ENCODE data around the gene TBC1D10A. TPM values are rescaled to one million over a fixed set of nuclear protein-coding genes. Genes with fewer than 3 reads are reported as not detected.

Gene TBC1D10A
- total RNA-seq, 1 experiment from 2014 or later: 11.1 TPM

DNA sequence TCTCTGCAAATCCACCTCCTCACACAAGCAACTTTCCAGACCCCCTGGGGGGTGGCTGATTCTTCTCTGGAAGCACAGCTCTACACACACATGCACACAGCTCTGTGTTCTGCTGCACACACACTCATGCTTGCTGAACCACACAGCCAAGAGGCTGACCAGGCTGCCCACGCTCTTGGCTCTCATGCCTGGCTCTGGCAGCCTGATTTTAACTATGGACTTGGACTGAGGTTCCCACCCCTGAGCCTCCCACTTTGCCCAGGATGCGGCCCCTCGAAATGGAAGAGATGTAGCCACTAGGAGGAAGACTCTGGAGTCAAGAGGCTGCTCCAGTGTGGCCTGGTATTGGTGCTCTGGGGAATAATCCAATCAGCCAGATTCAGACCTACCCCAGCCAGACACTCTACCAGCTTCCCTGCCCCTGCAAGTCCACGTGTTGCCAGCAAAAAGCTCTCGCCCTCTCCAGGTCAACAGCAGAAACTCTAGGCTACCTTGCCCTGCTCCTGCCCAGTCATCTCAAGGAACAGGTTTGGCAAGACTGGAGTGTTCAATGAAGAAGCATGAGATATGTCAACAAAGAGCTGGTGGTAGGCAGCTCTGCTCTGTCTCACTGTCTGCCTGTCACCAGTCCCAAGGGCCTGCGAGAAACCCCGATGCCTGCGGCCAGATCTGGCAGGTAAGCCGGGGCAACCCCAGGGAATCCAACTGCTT is 28.6 kb downstream of the TBC1D10A start:
- H3K9me3 Mint-ChIP-seq: no peaks in the 10 kb centered on the region
- no peaks in the 10 kb centered on the region for H3K27me3 Mint-ChIP-seq (ENCODE audit: low read depth)
- no peak overlapping the region for H3K27ac Mint-ChIP-seq
- no peak overlapping the region for H3K4me3 Mint-ChIP-seq
- no peak for DNase-seq (ENCODE audit: low spot score)
- ChIA-PET POLR2A (interaction anchor here (0.8 kb wide), 1 partner anchor 8 kb away, joined by 4 read pairs; the partner anchor contains the start of gene CASTOR1), CTCF (interaction anchor here (1.1 to 7.9 kb wide), 3 partner anchors 9 to 35 kb away, joined by 3 to 57 read pairs (median 7); partner anchors contain the start of genes CASTOR1 and TBC1D10A)
- H3K36me3 Mint-ChIP-seq: no peaks in the 10 kb centered on the region; the same call in 1 of the 2 replicates
- no peak for TF ChIP-seq ZNF219 (CRISPR knock-in tag; IDR thresholded peaks at IDR 0.05; ENCODE audit: borderline replicate concordance)
- TF ChIP-seq, protein P1, sequence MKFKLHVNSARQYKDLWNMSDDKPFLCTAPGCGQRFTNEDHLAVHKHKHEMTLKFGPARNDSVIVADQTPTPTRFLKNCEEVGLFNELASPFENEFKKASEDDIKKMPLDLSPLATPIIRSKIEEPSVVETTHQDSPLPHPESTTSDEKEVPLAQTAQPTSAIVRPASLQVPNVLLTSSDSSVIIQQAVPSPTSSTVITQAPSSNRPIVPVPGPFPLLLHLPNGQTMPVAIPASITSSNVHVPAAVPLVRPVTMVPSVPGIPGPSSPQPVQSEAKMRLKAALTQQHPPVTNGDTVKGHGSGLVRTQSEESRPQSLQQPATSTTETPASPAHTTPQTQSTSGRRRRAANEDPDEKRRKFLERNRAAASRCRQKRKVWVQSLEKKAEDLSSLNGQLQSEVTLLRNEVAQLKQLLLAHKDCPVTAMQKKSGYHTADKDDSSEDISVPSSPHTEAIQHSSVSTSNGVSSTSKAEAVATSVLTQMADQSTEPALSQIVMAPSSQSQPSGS (CRISPR knock-in tag; IDR thresholded peaks at IDR 0.05; ENCODE audit: borderline replicate concordance, low read depth): no peak
- TF ChIP-seq, protein P2, sequence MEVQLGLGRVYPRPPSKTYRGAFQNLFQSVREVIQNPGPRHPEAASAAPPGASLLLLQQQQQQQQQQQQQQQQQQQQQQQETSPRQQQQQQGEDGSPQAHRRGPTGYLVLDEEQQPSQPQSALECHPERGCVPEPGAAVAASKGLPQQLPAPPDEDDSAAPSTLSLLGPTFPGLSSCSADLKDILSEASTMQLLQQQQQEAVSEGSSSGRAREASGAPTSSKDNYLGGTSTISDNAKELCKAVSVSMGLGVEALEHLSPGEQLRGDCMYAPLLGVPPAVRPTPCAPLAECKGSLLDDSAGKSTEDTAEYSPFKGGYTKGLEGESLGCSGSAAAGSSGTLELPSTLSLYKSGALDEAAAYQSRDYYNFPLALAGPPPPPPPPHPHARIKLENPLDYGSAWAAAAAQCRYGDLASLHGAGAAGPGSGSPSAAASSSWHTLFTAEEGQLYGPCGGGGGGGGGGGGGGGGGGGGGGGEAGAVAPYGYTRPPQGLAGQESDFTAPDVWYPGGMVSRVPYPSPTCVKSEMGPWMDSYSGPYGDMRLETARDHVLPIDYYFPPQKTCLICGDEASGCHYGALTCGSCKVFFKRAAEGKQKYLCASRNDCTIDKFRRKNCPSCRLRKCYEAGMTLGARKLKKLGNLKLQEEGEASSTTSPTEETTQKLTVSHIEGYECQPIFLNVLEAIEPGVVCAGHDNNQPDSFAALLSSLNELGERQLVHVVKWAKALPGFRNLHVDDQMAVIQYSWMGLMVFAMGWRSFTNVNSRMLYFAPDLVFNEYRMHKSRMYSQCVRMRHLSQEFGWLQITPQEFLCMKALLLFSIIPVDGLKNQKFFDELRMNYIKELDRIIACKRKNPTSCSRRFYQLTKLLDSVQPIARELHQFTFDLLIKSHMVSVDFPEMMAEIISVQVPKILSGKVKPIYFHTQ (CRISPR knock-in tag; IDR thresholded peaks at IDR 0.05): no peak
- no peak for TF ChIP-seq ELF4 (CRISPR knock-in tag; IDR thresholded peaks at IDR 0.05; ENCODE audit: low read depth)
- no peak for TF ChIP-seq ZNF232 (CRISPR knock-in tag; IDR thresholded peaks at IDR 0.05)
- no peak for TF ChIP-seq FOXP1 (CRISPR knock-in tag; IDR thresholded peaks at IDR 0.05; ENCODE audit: borderline replicate concordance)
- TF ChIP-seq, protein P3, sequence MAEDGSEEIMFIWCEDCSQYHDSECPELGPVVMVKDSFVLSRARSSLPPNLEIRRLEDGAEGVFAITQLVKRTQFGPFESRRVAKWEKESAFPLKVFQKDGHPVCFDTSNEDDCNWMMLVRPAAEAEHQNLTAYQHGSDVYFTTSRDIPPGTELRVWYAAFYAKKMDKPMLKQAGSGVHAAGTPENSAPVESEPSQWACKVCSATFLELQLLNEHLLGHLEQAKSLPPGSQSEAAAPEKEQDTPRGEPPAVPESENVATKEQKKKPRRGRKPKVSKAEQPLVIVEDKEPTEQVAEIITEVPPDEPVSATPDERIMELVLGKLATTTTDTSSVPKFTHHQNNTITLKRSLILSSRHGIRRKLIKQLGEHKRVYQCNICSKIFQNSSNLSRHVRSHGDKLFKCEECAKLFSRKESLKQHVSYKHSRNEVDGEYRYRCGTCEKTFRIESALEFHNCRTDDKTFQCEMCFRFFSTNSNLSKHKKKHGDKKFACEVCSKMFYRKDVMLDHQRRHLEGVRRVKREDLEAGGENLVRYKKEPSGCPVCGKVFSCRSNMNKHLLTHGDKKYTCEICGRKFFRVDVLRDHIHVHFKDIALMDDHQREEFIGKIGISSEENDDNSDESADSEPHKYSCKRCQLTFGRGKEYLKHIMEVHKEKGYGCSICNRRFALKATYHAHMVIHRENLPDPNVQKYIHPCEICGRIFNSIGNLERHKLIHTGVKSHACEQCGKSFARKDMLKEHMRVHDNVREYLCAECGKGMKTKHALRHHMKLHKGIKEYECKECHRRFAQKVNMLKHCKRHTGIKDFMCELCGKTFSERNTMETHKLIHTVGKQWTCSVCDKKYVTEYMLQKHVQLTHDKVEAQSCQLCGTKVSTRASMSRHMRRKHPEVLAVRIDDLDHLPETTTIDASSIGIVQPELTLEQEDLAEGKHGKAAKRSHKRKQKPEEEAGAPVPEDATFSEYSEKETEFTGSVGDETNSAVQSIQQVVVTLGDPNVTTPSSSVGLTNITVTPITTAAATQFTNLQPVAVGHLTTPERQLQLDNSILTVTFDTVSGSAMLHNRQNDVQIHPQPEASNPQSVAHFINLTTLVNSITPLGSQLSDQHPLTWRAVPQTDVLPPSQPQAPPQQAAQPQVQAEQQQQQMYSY (CRISPR knock-in tag; IDR thresholded peaks at IDR 0.05): no peak
- TF ChIP-seq, protein P4, sequence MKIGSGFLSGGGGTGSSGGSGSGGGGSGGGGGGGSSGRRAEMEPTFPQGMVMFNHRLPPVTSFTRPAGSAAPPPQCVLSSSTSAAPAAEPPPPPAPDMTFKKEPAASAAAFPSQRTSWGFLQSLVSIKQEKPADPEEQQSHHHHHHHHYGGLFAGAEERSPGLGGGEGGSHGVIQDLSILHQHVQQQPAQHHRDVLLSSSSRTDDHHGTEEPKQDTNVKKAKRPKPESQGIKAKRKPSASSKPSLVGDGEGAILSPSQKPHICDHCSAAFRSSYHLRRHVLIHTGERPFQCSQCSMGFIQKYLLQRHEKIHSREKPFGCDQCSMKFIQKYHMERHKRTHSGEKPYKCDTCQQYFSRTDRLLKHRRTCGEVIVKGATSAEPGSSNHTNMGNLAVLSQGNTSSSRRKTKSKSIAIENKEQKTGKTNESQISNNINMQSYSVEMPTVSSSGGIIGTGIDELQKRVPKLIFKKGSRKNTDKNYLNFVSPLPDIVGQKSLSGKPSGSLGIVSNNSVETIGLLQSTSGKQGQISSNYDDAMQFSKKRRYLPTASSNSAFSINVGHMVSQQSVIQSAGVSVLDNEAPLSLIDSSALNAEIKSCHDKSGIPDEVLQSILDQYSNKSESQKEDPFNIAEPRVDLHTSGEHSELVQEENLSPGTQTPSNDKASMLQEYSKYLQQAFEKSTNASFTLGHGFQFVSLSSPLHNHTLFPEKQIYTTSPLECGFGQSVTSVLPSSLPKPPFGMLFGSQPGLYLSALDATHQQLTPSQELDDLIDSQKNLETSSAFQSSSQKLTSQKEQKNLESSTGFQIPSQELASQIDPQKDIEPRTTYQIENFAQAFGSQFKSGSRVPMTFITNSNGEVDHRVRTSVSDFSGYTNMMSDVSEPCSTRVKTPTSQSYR (CRISPR knock-in tag; IDR thresholded peaks at IDR 0.05): no peak
- no peak for TF ChIP-seq NFYB (CRISPR knock-in tag; conservative IDR thresholded peaks at IDR 0.05; ENCODE audit: low read depth)
- no peak for TF ChIP-seq CREB1 (CRISPR knock-in tag; IDR thresholded peaks at IDR 0.05)
- TF ChIP-seq, protein P5, sequence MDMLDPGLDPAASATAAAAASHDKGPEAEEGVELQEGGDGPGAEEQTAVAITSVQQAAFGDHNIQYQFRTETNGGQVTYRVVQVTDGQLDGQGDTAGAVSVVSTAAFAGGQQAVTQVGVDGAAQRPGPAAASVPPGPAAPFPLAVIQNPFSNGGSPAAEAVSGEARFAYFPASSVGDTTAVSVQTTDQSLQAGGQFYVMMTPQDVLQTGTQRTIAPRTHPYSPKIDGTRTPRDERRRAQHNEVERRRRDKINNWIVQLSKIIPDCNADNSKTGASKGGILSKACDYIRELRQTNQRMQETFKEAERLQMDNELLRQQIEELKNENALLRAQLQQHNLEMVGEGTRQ (CRISPR knock-in tag; IDR thresholded peaks at IDR 0.05): no peak
- TF ChIP-seq ATF3 (CRISPR knock-in tag; conservative IDR thresholded peaks at IDR 0.05): no peak
- no peak for TF ChIP-seq ATF1 (CRISPR knock-in tag; IDR thresholded peaks at IDR 0.05)
- TF ChIP-seq HMGA2 (CRISPR knock-in tag; IDR thresholded peaks at IDR 0.05): no peak
- TF ChIP-seq GTF2I (CRISPR knock-in tag; conservative IDR thresholded peaks at IDR 0.05): no peak
- TF ChIP-seq NR3C1 (CRISPR knock-in tag; conservative IDR thresholded peaks at IDR 0.05; ENCODE audit: low read depth): no peak
- no peak for TF ChIP-seq FOXJ3 (CRISPR knock-in tag; IDR thresholded peaks at IDR 0.05; ENCODE audit: borderline replicate concordance)
- TF ChIP-seq ZNF121 (CRISPR knock-in tag; IDR thresholded peaks at IDR 0.05): no peak
- TF ChIP-seq JUN (CRISPR knock-in tag; IDR thresholded peaks at IDR 0.05): no peak
- TF ChIP-seq ETV6 (CRISPR knock-in tag; IDR thresholded peaks at IDR 0.05): no peak
- H3K4me1 Mint-ChIP-seq: no peaks in the 10 kb centered on the region
- no peak for ATAC-seq
